CD4-positive, alpha-beta T cell treated with Interleukin-21 for 1 hour (primary cell): ENCODE measurements around the gene EDN3.

Source experiments
- DNase-seq: peaks from one replicate; pipeline ENCODE4 v3.0.0-alpha.2; 2020

Gene EDN3

DNA sequence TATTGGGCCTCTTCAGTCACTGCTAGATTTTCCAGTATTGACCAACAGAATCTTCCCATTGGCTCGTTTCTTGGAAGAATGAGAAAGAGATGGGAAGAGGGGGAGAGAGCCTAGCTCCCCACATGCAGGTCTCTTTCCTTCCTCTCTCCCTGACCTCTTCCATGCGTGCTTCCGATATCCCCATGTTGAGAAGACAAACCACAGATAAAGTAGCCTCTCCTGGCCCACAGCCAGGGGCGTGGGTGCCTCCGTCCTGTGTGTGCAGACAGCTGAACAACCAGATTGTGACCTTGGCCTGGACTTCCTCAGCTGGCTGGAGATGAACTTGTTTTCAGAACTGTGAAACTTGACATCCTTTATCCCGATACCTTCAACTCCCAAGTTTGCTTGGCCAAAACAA is 71.0 kb downstream of the EDN3 start:
- no peak for DNase-seq

- no peak for DNase-seq
Observed at GRCh38 chr20:59374261-59374660, 73.8 kb downstream of the EDN3 start.

DNA sequence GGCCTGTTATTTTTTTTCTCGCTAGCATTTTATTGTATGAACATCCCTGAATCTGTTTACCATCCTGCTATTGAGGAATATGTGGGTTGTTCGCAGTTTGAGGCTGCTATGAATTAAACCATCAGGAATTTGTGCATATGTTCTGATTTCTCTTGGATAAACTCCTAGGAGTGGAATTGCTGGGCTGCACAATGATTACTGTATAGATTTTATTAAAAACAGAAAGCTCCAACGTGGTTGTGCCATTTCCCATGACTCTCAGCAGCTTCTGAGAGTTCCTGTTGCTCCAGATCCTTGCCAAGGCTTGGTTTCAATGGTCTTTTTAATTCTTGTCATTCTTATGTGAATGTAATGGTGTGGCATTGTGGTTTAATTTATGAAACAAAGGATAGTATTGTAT is 75.1 kb downstream of the EDN3 start:
- DNase-seq = no peak
